ENCODE results near the gene AKAP13. TPM values are rescaled to one million over a fixed set of nuclear protein-coding genes. Genes with fewer than 3 reads are reported as not detected.

The AKAP13 gene
- total and polyA plus RNA-seq, 2 of the 13 experiments (the other 11 are each of a cell fraction or from before 2014, with no cell fraction given), result 6.7 to 27.1 TPM

DNA sequence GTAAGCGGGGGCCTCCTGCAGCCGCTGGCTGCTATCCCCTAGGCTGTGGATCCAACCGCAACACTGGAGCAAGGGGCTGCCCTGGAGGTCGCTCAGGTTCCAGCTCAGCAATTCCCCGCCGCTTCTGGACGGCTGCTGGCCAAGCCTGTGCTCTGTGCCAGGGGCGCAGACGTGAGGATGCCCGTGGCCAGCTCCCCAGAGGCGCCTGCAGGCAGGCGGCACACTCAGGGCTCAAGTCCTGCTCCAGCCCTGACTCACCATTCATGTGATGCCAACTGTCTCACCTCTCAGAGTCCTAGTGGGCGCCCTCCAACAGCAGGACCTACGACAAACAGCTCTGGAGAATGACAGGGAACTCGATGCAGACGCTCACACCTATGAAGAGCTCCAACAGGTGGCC is 382.8 kb downstream of the AKAP13 start:
- peaks cover 9 to 12% of the 10 kb centered on the region in 2 experiments; a peak in 3 of 5 replicates for H3K36me3 ChIP-seq (replicated peaks in 1 of 2; ENCODE audit: control insufficient read depth in 1 of 2, insufficient read depth in 2 of 2, low read length in 2 of 2)
- FAIRE-seq (no peak), DNase-seq (ENCODE audit: low spot score) (no peak), ATAC-seq (no peak)
- no peak overlapping the region for H3K27ac ChIP-seq (ENCODE audit: extremely low read length, insufficient read depth, low read length)
- no peak overlapping the region for H3K4me3 ChIP-seq (replicated peaks in 1 of 3; ENCODE audit: insufficient read depth in 1 of 3, low read depth in 2 of 3, low read length in 3 of 3)
- in situ Hi-C loops (cut with HindIII; ENCODE audit: extremely low pct_ligation_motif_present, low pct_unique_long_range_greater_than_20kb), result no loop called here
- no peak for TF ChIP-seq TBX2 (CRISPR knock-in tag; IDR thresholded peaks at IDR 0.05; ENCODE audit: borderline replicate concordance)
- TF ChIP-seq, protein P1, sequence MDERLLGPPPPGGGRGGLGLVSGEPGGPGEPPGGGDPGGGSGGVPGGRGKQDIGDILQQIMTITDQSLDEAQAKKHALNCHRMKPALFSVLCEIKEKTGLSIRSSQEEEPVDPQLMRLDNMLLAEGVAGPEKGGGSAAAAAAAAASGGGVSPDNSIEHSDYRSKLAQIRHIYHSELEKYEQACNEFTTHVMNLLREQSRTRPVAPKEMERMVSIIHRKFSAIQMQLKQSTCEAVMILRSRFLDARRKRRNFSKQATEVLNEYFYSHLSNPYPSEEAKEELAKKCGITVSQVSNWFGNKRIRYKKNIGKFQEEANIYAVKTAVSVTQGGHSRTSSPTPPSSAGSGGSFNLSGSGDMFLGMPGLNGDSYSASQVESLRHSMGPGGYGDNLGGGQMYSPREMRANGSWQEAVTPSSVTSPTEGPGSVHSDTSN (CRISPR knock-in tag; IDR thresholded peaks at IDR 0.05), result no peak
- BruUV-seq (replicated peaks), result no TSS peak
- H2AFZ ChIP-seq (ENCODE audit: low read length), result no peak overlapping the region
- no peak overlapping the region for H3K4me2 ChIP-seq (ENCODE audit: low read depth, low read length)
- WGBS (ENCODE audit: low lambda C conversion rate), result 98% methylated on average over 6 of the region's 16 CpGs
- H3K79me2 ChIP-seq (ENCODE audit: insufficient read depth, low read length), result no peaks in the 10 kb centered on the region
- no peak overlapping the region for H3K9ac ChIP-seq (ENCODE audit: insufficient read depth, low read depth, low read length)
- no peaks in the 10 kb centered on the region for H3K9me3 ChIP-seq (ENCODE audit: low read length)
- H3K27me3 ChIP-seq (ENCODE audit: control insufficient read depth in 1 of 2, insufficient read depth in 2 of 2, low read length in 2 of 2), result no peaks in the 10 kb centered on the region
- POLR2A ChIA-PET, result no interaction called here
- intact Hi-C loops (cut with micrococcal nuclease; ENCODE audit: unreplicated experiment), result no loop called here
- H3K4me1 ChIP-seq (ENCODE audit: insufficient read depth, low read length), result peaks cover 19% of the 10 kb centered on the region
- CTCF ChIA-PET (ENCODE audit: low intra/inter-chr PET ratio, low total read pairs), result no interaction called here
- no peaks in the 10 kb centered on the region for H4K20me1 ChIP-seq (ENCODE audit: insufficient read depth, low read length)

DNA sequence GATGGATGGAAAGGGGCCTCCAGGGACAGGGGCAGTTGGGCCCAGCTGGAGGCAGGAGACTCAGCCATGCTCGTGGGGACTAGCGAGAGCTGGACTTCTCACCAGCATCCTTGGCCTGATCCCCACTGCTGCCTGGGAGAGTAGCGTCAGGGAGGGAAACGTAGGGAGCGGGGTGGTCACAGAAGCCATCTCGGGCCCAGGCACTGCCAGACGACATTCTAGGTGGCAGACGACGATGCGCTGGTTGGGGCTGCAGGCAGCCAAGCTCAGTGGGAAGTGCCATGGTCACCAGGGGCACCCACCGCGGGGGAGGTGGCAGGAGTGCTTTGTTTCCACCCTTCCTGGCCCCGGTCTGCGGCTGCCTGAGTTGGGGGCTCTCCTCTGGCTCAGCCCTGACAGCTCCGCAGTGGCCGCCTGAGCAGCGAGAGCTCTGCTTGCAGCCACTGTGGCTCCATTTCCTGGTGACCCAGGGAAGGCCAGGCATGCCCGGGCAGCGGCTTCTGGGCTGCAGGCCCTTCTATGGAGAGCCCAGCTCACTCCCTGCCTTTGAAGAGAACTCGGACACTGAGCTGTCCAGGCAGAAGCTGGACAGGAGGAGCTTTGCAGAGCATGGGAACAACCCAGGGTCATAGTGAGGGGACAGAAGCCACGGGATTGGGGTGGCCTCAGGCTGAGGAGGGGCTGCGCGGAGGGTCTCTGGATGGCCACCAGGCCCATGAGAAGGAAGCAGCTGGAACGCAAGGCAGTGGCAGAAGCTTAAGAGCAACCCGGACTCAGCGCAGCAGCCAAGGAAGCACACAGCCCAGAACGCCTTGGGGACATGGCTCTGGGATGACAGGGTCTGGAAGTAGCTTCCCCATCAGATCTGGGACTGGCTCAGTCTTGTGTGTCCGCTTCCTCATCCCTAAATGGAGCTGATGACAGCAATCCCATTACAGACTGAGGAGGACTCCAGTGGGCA is 383.6 kb downstream of the AKAP13 start:
- intact Hi-C loops (cut with micrococcal nuclease; ENCODE audit: unreplicated experiment), result no loop called here
- Histone ChIP-seq H3K27me3 (ENCODE audit: control insufficient read depth in 1 of 2, insufficient read depth in 2 of 2, low read length in 2 of 2) (no peaks in the 10 kb centered on the region), H3K9ac (ENCODE audit: insufficient read depth, low read depth, low read length) (no peak overlapping the region), H3K4me1 (ENCODE audit: insufficient read depth, low read length) (peaks cover 19% of the 10 kb centered on the region), H3K27ac (ENCODE audit: extremely low read length, insufficient read depth, low read length) (no peak overlapping the region), H4K20me1 (ENCODE audit: insufficient read depth, low read length) (no peaks in the 10 kb centered on the region), H3K4me2 (ENCODE audit: low read depth, low read length) (no peak overlapping the region), H3K4me3 (replicated peaks in 1 of 3; ENCODE audit: insufficient read depth in 1 of 3, low read depth in 2 of 3, low read length in 3 of 3) (no peak overlapping the region), H3K79me2 (ENCODE audit: insufficient read depth, low read length) (no peaks in the 10 kb centered on the region), H3K9me3 (ENCODE audit: low read length) (no peaks in the 10 kb centered on the region), H2AFZ (ENCODE audit: low read length) (no peak overlapping the region), H3K36me3 (replicated peaks in 1 of 2; ENCODE audit: control insufficient read depth in 1 of 2, insufficient read depth in 2 of 2, low read length in 2 of 2) (peaks cover 8 to 13% of the 10 kb centered on the region in 2 experiments; a peak in 4 of 5 replicates)
- no peak for TF ChIP-seq ZNF230 (CRISPR knock-in tag; IDR thresholded peaks at IDR 0.05)
- TF ChIP-seq, protein P2, sequence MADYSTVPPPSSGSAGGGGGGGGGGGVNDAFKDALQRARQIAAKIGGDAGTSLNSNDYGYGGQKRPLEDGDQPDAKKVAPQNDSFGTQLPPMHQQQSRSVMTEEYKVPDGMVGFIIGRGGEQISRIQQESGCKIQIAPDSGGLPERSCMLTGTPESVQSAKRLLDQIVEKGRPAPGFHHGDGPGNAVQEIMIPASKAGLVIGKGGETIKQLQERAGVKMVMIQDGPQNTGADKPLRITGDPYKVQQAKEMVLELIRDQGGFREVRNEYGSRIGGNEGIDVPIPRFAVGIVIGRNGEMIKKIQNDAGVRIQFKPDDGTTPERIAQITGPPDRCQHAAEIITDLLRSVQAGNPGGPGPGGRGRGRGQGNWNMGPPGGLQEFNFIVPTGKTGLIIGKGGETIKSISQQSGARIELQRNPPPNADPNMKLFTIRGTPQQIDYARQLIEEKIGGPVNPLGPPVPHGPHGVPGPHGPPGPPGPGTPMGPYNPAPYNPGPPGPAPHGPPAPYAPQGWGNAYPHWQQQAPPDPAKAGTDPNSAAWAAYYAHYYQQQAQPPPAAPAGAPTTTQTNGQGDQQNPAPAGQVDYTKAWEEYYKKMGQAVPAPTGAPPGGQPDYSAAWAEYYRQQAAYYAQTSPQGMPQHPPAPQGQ (CRISPR knock-in tag; IDR thresholded peaks at IDR 0.05; ENCODE audit: borderline replicate concordance), result no peak
- no peak for TF ChIP-seq ZNF296 (CRISPR knock-in tag; conservative IDR thresholded peaks at IDR 0.05)
- TF ChIP-seq, protein P3, sequence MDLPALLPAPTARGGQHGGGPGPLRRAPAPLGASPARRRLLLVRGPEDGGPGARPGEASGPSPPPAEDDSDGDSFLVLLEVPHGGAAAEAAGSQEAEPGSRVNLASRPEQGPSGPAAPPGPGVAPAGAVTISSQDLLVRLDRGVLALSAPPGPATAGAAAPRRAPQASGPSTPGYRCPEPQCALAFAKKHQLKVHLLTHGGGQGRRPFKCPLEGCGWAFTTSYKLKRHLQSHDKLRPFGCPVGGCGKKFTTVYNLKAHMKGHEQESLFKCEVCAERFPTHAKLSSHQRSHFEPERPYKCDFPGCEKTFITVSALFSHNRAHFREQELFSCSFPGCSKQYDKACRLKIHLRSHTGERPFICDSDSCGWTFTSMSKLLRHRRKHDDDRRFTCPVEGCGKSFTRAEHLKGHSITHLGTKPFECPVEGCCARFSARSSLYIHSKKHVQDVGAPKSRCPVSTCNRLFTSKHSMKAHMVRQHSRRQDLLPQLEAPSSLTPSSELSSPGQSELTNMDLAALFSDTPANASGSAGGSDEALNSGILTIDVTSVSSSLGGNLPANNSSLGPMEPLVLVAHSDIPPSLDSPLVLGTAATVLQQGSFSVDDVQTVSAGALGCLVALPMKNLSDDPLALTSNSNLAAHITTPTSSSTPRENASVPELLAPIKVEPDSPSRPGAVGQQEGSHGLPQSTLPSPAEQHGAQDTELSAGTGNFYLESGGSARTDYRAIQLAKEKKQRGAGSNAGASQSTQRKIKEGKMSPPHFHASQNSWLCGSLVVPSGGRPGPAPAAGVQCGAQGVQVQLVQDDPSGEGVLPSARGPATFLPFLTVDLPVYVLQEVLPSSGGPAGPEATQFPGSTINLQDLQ (CRISPR knock-in tag; IDR thresholded peaks at IDR 0.05), result no peak
- BruUV-seq (replicated peaks), result no TSS peak
- 96% methylated on average over 14 of the region's 28 CpGs for WGBS (ENCODE audit: low lambda C conversion rate)
- ATAC-seq (no peak), DNase-seq (ENCODE audit: low spot score) (no peak), FAIRE-seq (no peak)
- ChIA-PET POLR2A (no interaction called here), CTCF (ENCODE audit: low intra/inter-chr PET ratio, low total read pairs) (no interaction called here)
- in situ Hi-C loops (cut with HindIII; ENCODE audit: extremely low pct_ligation_motif_present, low pct_unique_long_range_greater_than_20kb), result no loop called here
